ENCODE data around the gene WDR18. TPM values are rescaled to one million over a fixed set of nuclear protein-coding genes. Genes with fewer than 3 reads are reported as not detected.

The WDR18 gene
- total RNA-seq, 1 donor from 2014 or later = 19.4 TPM

DNA sequence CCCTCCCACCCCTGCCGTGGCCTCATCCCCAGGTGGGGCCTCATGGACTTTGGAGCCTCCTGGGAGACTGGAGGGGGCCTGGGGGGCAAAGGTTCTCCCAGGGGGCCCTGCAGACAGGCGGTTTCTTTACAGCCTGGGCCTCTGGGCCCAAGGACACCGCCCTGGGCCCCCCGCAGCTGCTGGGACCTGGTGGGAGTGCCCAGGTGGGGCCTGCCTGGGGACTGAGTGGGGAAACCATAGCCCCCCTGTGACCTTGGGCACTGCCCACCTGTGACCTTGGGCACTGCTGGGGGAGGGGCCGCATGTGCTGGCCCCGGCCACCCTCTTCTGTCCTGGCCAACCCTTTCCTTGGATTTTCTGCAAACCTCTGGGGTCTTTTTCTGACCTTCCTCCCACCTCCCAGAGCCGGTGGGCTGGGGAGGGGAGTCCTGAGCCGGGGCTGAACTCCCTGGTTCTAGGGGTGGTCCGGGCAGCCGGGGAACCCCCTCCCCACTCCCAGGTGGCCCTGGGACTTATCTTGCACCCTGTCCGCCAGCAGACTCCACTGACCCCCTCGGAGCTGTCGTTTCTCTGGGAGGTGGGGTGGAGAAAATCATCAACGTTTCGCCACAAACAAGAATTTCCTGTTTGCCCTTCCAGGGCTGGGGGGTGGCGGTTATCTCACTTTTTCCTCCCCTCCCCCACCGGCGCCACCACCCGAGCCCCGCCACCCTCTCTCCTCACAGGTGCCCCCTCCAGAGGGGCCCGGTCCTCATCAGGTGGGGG, 31.3 kb upstream of the WDR18 start:
- DNase-seq = no peak
- H3K4me1 ChIP-seq = peaks cover 12% of the 10 kb centered on the region
- no peak overlapping the region for H3K27ac ChIP-seq (replicated peaks)
- intact Hi-C loops (cut with micrococcal nuclease) = no loop called here
- no peaks in the 10 kb centered on the region for H3K27me3 ChIP-seq (ENCODE audit: low read depth)
- no peaks in the 10 kb centered on the region for H3K36me3 ChIP-seq
- TF ChIP-seq CTCF (IDR thresholded peaks at IDR 0.05; ENCODE audit: borderline replicate concordance) = no peak
- no peaks in the 10 kb centered on the region for H3K9me3 ChIP-seq (replicated peaks)
- no peak overlapping the region for H3K4me3 ChIP-seq

- Histone ChIP-seq H3K27me3 (ENCODE audit: low read depth) (no peaks in the 10 kb centered on the region), H3K4me3 (no peak overlapping the region), H3K4me1 (peaks cover 12% of the 10 kb centered on the region), H3K9me3 (replicated peaks) (no peaks in the 10 kb centered on the region), H3K36me3 (no peaks in the 10 kb centered on the region), H3K27ac (replicated peaks) (no peak overlapping the region)
- no peak for TF ChIP-seq CTCF (IDR thresholded peaks at IDR 0.05; ENCODE audit: borderline replicate concordance)
- no peak for DNase-seq
- intact Hi-C loops (cut with micrococcal nuclease) = no loop called here
These were observed 30.5 kb upstream of the WDR18 start for GRCh38 chr19:953445-954271.

GRCh38 chr19:954272-954671, 29.9 kb upstream of the WDR18 start:
- Histone ChIP-seq H3K4me1 (peaks cover 12% of the 10 kb centered on the region), H3K9me3 (replicated peaks) (no peaks in the 10 kb centered on the region), H3K27ac (replicated peaks) (no peak overlapping the region), H3K36me3 (no peaks in the 10 kb centered on the region), H3K4me3 (no peak overlapping the region), H3K27me3 (ENCODE audit: low read depth) (no peaks in the 10 kb centered on the region)
- intact Hi-C loops (cut with micrococcal nuclease) = no loop called here
- TF ChIP-seq CTCF (IDR thresholded peaks at IDR 0.05; ENCODE audit: borderline replicate concordance) = no peak
- DNase-seq = no peak

DNA sequence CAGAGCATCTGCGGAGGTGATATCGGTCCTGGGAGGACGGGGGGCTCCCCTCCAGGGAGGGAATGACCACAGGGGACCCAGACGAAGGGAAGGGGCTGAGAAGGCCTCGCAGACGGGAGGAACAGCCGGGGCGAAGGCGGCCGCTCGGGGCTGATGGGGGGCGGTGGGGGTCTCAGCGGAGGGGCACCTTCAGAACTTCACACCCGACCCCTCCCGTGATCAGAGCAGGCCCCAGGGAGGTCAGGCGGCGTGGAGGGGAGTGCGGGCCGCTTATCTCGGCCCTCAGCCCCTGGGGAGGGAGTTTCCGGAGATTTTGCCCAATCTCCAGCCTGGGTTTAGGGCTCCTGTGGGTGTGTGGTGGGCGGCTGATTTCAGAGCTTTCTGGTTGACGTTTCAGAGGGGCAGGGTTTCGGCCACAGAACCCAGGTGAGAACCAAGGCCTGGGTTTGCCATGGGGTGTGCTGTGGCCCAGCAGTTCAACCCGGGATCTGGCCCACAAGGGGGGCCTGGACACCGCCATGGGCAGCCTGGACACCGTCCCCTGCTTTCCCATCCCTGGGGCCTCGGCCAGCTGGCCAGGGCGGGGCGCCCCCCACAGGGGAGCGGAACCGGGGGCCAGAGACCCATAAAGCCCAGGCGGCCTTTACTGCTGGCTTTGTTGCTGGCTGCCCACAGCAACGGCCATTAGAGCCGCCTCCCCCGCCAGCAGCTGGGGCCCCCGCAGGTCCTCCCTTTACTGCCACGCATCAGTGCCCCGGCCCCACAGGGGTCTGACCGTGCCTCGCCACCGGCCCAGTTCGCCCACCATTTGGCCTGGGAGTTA, 29.3 kb upstream of the WDR18 start:
- no peaks in the 10 kb centered on the region for H3K27me3 ChIP-seq (ENCODE audit: low read depth)
- DNase-seq = no peak
- no peak overlapping the region for H3K27ac ChIP-seq (replicated peaks)
- no peak for TF ChIP-seq CTCF (IDR thresholded peaks at IDR 0.05; ENCODE audit: borderline replicate concordance)
- H3K36me3 ChIP-seq = no peaks in the 10 kb centered on the region
- intact Hi-C loops (cut with micrococcal nuclease) = no loop called here
- peaks cover 12% of the 10 kb centered on the region for H3K4me1 ChIP-seq
- H3K4me3 ChIP-seq = no peak overlapping the region
- no peaks in the 10 kb centered on the region for H3K9me3 ChIP-seq (replicated peaks)
